HG03342 (cell line): Measurements from ENCODE around the gene AGBL1.

Experiments
- ATAC-seq: cut with Tn5 transposase; IDR thresholded peaks from one replicate; pipeline ENCODE4 v1.9.1; 2021; ENCODE audit warnings: mild to moderate bottlenecking, moderate library complexity; ENCODE audit not compliant: unreplicated experiment

AGBL1 gene

DNA sequence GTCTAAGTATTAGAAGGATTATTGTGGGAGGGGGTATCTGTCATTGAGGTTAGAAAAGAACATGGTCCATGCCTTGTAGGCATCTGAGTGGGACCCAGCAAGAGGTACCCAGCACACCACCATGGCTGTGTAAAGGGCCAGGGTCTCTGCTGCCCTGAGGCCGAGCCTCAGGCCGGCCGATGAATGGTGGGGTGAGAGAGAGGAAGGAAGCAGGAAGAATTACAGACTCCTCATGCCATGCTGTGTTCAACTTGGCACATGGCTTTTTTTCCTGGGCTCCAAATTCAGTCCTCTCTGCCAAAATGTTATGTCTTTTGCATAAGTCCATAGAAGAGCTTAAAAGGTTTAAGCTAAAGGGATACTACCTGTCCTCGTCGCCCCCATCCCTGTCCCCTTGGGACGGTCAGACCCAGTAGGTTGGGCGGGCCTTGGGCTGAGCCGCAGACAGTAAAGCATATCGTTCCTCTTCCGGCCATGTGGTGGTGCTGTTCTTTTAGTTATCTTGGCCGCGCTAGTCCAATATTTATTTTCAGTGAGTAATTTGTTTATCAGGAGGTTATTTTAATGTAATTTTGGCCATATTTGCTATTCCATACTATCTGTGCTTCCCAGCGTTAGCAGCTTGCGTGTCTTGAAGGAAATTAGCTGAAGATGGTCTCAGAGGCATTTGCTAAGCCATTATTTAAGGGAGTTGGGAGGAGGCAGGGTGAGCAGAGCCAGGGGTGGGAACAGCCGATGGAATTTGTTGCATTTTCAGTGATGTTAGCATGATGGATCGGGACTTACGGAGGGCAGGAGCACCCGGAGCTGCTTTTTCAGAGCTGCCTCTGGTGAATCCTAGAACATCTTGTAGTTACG lies 152.4 kb downstream of the AGBL1 start:
- ATAC-seq = peak; percentile 74

DNA sequence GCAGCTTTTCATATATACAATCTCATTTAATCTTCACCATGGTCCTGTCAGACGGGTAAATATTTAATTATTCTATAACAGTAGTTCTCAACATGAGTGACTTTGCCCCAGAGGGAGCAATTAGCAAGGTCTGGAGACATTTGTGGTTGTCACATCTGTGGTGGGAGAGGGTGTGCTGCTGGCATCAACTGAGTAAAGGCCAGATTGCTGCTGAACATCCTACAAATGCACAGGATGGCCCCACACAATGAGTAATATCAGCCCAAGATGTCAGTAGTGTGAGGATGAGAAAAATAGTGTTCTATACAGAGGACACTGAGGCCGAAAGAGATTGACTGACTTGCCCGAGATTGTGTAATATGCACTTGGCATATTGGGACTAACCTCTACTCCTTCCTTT lies 156.0 kb downstream of the AGBL1 start:
- no peak for ATAC-seq

DNA sequence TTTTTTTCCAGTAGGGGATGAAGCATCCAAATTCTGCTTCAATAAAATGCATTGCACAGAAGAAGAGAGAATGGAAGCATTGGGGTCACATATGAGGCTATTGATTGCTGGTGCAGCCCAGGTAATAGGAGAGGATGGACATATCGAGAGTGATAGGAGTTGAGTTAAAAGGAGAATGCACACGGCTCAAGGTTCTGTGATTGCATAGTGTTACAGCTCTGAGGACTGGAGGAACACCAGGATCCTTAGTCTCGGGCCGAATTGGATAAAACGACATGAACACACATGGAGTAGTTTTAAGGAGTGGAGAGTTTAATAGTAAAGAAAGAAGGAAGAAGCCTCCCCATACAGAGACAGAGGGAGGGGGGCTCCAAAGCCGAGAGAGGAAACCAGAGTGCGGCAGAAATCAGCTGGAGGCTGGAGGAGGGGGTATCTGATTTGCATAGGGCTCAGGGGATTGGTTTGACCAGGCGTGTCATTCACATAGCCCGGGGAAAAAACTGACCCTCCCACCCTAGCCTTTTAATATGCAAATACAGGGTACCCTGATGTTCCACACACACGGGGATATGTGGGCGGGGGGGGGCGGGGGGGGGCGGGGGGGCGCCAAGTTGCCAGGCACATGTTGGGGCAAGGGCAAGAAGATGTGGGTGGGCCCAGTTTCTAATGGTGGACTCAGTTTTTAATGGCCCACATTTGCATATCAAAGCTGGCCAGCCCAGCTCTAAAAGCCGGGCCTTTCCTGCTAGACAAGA lies 156.9 kb downstream of the AGBL1 start:
- ATAC-seq = no peak

DNA sequence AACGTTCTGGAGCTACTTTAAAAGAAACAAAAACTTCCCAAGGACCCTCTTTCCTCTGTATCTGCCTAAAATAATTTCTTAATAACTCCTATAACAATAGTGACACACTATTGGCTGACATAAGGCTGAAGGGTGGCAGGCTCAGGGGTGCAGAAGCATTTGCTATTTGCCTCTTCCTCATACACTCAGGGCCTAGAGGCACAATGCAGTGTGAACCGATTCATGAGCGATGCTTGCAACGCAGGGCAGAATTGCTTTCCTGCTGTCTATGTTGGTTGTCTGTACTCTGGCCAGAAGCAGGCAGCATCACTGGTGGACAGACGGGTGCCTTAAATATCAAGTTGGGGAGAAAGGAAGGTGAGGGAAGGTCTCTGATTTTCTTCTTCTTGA lies 157.4 kb downstream of the AGBL1 start:
- no peak for ATAC-seq

DNA sequence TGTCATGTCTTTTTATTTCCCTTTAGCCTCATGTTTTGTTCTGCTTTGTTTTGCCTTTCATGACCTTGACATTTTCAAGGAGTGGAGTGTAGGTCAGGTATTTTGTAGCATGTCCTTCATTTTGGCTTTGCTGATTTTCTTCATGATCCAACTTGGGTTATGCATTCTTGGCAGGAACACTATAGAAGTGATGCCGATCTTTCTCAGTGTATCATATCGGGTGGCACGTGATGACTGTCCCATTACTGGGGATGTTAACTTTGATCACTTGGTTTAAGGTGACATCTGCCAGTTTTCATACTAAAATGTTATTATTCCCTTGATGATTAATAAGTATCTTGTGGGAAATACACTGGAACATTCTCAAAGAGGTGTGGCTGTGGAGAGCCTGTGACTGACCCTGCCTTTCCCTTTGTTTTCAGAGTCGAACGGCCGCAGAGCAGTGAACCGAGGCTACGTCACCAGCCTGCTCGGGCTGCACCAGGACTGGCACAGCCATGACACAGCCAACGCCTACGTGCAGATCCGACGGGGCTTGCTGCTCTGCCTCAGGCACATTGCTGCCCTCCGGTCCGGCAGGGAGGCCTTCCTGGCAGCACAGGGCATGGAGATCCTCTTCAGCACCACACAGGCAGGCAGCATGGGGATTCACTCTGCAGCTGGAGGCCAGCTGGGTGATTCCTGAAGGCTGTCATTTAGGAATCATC lies 167.7 kb downstream of the AGBL1 start:
- ATAC-seq = no peak

DNA sequence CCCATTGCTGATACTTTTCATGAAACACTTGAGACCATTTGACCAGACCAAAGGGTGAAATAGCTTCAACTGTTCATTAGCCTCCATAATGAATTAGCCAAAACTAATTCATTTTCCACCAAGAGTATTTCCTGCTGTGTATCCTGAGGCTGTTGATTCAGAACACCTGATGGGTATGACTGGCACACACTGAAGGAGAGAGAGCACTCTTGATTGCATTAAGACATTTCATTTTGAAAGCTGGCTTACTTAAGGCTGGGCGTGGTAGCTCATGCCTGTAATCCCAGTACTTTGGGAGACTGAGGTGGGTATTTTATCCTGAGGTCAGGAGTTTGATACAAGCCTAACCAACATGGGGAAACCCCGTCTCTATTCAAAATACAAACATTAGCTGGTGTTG lies 175.6 kb downstream of the AGBL1 start:
- ATAC-seq = no peak

DNA sequence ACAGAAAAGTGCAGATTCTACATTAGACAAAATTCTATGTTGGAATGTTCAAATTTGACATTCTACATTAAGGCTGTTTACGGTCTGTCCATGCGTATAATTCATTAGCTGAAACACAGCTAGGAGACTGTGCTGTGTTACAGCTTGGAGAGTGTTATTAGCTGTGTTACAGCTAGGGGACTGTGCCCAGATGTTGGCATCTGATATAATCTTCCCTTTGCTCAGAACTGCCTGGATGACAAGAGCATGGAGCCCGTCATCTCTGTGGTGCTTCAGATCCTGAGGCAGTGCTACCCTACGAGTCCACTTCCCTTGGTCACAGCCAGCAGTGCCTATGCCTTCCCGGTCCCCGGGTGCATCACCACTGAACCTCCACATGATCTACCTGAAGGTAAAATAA lies 177.0 kb downstream of the AGBL1 start:
- ATAC-seq = no peak

DNA sequence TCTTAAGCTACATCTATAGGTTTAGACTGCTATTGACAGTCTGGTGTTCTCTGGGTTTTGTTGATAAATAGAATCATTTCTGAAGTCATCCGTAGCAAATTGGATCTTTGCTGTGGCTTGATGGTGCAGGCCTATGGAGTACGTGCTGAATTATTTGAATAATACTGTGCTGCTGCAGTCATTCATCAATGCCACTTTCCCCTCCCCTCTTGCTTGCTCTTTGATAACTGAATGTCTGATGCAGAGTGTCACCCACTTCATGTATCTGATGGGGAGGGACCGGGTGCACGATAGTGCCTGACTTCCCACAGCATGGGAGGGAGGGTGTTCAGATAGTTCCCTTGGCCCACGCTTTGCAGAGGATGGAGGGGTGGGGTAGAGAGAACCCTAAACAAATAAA lies 179.9 kb downstream of the AGBL1 start:
- ATAC-seq = no peak

DNA sequence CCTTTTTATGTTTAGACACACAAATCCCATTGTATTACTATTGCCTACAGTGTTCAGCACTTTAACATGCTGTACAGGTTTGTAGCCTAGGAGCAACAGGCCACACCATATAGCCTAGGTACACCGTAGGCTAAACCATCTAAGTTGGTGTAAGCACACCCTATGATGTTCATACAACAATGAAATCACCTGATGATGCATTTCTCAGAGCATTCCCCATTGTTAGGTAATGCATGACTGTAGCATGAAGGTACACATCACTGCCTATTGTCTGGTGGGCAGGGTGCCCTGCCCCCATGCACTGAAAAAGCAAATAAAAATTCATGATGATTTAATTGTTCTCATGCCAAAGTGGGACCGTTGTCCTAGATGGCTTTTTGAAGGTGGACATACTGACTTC lies 183.6 kb downstream of the AGBL1 start:
- no peak for ATAC-seq

DNA sequence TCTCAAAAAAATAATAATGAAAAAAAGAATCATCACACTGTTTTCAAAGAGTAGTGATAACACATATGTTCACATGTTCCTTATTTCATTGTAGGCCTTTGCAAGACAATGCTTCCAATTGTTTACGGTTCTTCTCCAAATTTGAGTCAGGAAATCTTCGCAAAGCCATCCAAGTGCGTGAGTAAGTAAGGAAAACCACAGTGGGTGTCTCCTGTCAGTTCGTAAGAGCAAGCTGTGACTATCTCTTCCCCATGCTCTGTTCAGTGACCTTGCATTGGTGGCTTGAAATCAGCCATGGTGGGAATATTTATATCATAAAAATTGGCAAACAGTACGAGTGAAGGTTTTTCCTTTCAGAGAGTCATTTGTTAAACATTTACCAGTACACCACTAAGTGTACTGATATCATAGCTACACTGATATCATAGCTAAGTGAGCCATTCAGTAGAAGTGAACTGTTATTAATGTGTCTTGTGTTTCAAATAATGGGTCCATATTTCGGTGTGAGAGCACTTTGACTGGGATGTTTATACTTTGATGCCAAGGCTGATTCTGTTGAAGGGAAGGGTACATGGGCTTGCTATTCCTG lies 187.3 kb downstream of the AGBL1 start:
- ATAC-seq = no peak

DNA sequence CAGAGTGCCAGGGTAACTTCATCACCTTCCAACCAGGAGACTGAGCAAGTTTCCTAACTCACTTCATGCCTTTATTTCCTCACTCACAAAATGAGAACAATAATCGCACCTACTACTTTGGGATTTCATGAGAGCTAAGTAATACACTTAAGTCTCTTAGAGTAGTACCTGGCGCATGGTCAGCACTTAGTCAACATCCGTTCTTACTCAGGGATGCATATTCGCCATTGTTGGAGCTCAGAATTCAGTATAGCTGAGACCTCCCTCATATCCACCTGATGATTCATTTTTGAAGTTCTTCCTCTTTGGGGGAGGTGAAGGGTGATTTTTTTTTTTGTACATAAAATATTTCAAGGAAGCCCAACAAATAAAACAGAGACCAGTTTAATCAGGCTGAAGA lies 188.2 kb downstream of the AGBL1 start:
- ATAC-seq = no peak

DNA sequence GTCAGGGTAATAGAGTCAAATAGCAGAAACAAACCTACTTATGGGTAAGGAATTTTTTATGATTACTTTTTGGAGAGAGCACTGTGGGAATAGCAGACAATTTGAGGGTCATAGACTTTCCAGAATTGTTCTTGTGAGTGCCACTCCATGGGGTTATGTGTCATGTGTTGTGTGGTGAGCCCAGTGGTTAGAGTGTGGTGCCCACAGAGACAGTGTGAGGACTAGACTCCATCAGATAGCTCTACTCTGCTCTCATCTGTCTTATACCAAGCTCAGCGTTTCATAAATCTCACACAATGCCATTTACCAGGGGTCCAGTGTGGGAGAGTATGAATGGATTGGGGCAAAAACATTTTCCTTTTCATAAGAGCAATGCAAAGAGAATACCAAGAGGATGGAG lies 188.9 kb downstream of the AGBL1 start:
- ATAC-seq = no peak

DNA sequence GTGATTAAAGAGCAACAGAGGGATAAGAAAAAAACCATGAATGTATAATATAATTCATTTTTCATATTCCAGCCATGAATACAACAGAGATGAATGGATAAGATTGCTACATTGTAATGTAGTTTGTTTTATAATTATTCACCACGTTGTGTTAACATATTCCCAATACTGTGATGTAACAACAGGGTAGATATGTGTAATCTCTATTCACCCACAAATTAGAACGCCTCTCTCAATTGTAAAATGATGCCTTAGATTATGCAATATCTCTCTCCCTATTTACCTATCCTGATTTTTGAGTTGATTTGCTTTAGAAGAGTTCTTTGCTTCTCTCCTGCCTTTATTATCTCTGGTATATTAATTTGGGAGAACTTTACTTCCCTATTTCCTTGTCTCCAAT lies 193.6 kb downstream of the AGBL1 start:
- ATAC-seq = no peak

DNA sequence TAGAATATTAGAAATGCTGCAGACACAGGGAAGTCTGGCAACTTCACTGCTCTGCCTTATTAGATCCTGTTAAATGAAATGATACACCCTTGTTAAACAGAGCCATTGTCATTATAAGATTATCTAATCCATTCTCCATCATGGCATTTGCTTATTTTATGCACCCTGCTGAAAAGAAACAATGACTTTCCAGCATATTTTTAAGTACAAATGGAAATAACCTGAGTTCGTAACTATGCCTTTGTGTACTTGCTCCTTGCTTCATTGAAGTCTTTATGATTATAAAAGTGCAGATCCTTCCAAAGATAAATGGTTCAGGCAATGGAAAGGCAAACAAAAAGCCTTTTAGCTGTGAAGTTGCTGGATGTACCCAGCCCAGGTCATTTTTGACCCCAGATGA lies 195.7 kb downstream of the AGBL1 start:
- no peak for ATAC-seq

DNA sequence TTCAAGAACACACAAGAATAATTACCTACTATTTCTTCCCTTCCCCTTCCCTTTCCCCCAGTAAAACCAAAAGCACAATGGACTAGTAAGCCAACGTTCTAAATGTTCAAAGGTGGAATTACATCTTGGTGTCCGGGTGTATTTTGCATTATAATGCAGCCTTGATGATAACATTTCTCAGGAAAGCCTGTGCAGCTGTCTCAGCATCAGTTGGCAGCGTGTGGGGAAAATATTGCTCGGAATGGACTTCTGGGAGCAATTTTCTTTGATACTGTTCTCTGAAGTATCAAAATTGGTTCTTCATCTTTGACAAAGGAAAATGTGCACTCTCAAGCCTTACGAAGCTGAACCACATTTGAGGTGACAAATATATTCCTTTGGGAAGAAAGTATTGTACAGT lies 198.9 kb downstream of the AGBL1 start:
- ATAC-seq = no peak

DNA sequence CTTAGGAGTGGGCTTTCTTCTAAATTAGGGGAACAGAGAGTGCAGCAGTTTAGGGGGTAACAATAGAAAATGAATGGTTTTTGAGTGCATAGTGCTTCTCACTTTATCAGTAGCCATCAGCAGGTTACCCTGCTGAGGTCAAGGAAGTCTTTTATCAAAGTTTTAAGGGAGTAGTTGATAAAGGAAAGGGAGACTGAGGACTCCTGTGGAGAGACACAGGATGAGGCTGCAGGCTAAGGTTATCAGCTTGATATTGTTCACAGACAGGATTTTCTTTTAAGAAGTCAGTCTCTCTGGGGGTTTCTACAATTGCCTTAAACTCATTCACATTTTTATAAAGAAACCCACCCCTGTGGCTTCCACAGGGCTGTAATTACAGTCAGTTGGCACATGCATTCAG lies 205.0 kb downstream of the AGBL1 start:
- ATAC-seq = no peak

DNA sequence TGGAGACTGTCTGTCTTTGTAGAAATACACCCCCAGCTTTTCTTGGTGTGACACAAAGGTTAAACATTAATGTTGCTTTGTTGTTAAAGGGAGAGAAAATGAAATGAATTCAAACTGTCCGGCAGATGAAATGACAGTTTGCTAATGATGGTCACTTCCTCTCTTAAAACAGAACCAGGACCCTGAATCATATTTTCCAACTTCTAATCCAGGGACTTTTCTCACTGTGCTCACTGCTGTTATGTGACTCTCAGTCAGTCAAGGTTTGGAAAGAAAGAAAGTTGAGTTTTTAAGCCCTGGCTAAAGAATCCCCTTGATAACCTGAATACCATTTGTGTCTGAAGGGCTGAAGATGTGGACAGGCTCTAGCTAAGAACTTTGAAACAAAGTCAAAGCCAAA lies 215.8 kb downstream of the AGBL1 start:
- no peak for ATAC-seq

DNA sequence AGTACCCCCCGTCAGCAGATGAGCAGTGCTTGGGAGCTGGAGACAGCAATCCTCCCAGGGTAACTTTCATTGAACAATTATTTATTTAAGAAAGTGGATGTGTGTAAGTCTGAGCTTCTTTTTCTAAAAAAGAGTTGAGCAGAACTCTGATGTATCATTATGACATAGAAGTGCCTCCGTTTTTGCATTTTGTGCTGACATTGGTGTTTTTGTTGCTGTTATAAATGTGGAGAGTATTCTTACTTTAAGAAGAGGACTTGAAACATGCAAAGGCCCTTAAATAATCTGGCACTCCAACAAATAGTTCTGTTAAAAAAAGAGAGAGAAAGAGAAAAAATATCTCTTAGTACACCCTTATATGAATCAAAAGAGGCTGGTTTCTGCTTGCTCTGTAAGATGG lies 217.1 kb downstream of the AGBL1 start:
- no peak for ATAC-seq

DNA sequence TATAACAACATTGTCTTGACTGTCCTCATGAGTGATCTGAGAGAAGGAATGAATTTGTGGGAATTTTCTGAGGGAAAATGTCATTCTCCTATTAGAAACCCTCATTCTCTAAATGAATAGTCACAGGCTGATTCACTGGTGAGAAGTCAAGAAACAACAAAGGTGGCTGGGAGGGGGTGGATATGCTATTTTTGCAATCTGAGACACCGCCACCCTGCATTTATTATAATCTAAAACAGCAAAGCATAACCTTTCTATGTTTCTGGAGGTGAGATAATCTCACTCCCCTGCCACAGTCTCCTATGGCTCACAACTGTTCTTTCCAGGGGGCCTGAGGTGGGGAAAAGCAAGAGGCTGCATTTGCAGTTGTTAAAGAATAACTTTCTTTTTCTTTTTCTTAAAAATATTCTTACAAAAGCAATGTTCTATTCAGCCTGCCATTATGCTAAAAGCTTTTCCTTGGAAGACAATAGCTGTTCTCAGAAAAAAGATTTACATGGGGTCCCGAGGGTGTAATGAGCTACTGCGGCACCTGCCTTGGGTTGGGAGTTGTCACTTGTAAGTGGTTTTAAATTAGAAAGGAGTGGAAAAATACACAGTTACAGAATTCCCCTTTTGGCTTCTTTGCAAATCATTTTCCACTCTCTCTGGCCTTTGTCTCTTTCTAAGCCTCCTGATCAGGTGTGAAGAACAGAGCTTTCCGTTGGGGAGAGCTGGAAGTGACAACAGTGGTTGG lies 220.9 kb downstream of the AGBL1 start:
- no peak for ATAC-seq

DNA sequence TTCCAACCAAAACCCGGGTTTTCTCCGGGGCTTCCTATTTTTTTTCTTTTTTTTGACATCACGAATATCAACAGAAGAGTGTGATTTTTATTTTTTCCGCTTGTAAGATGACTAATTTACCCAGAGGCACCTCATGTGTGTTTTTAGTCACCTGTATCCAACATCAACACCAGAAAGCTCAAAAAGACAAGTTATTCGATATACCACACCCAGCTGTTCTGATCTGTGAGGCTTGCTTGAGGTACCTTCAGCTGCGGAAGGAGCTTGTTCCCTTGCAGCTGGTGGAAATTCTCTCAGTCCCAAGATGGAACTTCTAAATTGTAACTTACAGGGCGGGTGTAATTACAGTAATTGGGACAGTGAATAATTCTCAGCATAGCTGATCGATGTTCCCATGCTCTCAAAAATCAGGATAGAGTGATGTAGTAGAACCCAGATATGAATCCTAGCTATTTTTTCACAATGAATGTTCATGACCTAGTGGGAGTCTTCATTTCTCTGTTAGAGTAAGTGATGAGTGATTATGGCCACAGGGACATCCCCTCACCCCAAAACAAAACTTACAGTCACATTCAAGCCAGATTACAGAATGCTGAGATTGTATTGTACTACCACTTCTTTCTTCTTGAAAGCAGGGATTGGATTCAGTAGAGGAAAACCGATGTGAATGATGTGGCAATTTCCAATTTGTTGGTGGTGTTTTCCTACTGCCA lies 232.1 kb downstream of the AGBL1 start:
- no peak for ATAC-seq
